Suppressor macrophage treated with lipopolysaccharide for 4 hours (primary cell): ENCODE data around the gene KCNA5.

Experiments used
- DNase-seq: peaks from one replicate; pipeline ENCODE4 v3.0.0-alpha.2; 2020

KCNA5 gene

DNA sequence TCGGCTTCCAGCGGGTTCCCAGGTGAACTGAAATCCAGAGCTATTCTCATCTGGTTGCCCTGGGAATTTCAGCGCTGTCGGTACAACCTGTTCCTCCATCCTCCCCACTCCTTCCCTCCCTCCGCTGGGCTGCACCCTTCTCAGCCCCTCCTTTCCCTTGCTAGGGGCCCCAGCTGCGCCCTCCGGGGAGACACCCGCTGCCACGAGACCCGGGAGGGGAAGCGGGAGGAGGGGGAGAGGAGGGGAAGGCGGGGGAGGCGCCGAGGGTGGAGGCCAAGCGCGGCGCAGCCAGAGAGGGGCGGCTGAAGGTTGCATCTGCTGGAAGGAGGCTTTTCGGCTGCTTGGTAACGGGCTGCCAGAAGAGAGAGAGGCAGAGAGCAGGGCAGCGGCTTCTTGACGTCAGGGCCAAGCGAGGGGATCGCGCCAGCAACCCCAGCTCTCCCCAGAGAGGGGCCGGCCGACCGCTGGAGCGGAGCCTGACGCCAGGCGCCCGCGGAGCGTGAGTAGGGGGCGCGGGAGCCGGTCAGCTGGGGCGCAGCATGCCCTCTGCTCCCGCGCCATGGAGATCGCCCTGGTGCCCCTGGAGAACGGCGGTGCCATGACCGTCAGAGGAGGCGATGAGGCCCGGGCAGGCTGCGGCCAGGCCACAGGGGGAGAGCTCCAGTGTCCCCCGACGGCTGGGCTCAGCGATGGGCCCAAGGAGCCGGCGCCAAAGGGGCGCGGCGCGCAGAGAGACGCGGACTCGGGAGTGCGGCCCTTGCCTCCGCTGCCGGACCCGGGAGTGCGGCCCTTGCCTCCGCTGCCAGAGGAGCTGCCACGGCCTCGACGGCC, at the start of gene KCNA5:
TSS of gene KCNA5 (plus strand) at position 291 of the 831 bp plus-strand sequence. CDS start at position 560, 269 bp downstream.
- no peak for DNase-seq

DNA sequence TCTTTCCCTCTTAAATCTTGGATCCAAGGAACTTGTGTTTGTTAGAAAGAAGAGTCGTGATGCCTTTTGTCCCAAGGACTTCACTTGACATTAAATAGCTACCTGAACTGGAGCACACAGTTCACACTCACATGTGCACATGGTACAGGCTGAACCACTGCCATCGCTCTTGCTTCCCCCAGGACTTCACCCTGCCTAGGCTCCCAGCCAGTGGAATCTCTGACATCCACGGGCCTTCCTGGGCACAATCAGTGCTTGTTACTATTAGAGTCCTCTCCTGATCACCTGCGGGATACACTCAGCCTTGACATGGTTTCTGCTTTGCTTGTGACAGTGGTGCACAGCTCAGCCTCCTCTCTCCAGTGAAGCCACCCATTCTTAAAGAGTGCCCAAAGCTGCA, 49.1 kb upstream of the KCNA5 start:
- no peak for DNase-seq

DNA sequence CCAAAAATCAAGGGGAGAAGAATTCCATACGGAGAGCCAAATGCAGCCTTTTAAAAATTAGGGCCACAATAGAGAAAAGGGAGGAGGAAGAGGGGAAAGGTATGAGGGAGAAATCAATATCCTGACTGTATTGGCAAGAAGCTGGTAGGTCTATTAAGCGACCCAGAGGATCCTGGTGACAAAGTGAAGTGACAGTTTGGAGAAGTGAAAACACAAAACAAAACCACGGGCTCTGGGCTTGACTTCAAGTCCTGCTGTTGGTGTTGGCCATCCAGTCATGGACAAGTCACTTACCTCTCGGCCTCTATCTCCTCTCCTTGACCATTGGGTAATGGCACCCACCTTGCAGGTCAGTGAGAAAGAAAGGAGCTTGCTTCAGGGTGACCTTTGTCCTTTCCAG, 47.0 kb upstream of the KCNA5 start:
- no peak for DNase-seq

DNA sequence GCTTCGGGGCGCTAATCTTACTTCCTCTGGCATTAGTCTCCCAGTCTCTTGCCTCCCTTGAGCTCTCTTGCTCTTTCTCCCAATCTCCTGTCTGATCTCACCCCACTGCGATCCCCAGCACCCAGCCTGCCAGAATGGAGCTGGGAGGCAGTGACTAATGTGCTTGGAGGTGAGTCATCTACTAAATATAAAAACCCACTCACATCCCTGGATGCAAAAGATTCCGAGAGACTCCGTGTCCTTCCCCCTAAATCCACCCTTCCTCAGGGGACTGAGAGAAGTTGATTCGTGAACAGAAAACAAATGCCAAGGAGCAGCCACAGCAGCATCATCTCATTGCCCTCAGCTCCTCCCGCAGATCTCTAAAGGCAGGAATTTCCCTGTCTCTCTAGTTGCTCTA, 45.7 kb upstream of the KCNA5 start:
- no peak for DNase-seq

DNA sequence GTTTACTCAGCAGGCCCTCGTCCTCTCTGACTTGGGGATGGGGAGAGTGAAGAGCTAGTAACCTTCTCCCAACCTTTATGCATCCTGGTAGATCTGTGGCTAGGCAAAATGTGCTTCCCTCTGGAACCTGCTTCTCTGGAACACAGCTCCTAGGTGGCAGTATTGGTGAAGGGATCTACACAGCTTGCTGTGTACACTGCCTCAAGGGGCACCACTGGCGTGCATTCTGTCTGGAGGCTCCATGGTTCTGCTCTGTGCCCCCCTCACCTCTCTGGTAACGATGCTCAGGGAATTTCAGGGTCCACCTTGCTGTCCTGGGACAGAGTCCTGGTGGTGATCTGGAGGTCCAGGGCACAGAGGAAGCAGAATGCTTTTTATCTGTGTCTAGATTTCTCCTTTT, 43.5 kb upstream of the KCNA5 start:
- no peak for DNase-seq

DNA sequence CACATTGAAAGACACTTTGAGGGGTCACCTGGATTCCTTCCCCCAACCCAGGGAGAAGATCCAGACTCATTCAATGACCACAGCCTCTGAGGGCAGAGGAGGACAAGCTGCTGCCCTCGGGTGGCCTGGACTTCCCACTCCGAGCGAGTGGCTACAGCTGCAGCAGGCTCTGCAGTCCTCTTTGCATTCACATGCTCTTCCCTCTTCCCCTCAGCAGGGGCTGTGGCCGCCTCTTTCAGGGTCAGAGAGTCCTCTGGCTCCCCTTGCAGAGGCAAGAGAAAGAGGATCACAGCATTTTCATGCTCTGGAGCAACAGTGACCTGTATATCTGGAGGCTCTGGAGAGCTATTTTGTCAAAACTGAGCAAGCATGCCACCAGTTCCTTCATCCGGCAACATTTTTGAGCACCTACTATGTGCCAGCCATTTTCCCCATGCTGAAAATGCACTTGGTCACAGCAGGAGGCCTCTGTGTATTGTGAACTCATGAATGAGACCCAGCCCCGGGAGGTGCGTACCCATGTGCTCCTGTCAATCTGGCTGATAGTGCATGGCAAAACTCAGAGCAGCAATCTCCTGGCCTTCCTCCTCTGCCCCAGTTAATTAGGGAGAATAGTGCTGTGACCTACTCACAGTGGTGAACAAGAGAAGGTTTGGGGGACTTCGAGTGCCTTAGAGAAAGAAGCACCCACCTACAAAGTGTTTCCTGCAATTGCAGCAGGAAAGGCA, 42.9 kb upstream of the KCNA5 start:
- DNase-seq = no peak

DNA sequence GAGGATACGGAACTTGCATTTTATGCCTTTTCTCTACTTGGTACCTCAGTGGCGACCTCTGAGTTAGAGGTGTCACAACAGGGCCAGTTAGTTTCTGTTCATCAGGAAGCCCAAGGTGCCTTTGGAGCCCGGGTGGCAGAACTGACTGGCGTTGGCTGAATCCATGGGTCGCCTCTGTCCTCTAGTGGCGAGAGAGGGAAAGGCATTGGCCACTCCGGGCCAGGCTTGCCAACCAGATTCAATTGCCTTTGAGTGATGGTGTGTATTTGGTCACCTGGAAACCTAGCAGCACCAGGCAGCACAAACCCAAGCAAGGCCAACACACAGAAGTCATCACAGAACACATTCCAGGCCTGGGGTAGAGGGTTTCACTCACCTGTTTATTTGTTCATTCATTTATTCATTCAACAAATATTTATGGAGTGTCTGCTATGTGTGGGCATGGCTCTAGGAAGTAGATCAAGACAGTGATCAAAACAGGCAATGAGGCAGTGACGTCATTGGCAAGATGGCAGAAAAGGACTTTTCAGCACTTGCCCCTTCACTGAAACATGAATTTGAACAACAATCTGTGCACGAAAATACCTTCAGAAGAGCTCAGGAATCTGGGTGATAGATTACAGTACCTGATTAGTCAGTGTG, 40.5 kb upstream of the KCNA5 start:
- DNase-seq = peak; percentile 58

DNA sequence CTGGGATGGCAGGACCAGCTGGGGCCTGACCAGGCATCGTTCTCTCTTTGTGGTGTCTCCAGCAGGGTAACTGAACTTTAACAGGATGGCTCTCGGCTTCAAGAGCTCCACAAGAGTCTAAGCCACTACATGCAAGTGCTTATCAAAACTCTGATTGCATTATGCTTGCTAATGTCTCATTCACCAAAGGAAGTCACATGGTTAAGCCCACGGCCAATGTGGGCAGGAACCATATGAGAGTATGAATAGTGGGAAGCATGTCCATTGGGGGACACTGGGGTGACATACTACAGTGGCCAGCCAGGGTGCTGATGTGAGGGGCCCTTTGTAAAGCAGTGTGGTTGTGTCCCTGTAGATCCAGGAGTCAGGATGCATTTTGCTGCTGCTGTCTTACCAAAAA, 35.0 kb upstream of the KCNA5 start:
- DNase-seq = peak; percentile 5

DNA sequence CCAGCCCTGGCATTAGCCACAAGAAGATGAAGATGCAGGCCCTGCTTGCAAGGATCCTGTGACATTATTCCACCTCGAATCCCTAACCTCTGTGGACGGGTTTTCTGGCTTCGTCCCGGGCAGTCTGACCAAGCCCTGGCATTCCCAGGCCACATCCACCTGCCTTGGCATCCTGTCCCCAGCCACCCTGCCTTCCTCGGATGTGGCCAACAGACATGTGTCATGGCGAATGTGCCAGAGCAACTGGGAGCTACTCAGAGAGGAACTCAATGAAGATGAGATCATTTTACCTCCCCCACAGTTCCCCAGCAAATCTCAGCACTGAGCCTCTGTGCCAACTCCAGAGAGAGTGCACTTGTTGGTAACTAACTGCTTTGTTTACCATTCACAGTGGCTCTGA, 33.5 kb upstream of the KCNA5 start:
- DNase-seq = peak; percentile 22

DNA sequence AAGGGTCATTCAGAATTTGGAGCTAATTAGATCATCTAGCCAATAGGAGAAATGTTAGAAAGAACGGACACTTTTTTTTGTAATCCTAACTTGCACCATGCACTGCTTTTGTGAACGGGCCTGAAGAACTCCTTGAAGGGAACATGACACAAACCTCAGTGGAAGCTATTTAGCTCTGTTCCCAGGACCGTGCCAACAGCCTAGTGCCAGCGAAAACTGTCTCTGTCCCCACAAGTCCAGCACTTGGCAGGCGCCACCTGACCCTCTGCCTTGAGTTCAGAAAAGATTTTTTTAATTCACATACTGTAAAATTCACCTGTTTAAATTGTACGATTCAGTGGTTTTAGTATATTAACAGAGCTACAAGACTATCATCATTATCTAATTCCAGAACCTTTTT, 31.3 kb upstream of the KCNA5 start:
- no peak for DNase-seq

DNA sequence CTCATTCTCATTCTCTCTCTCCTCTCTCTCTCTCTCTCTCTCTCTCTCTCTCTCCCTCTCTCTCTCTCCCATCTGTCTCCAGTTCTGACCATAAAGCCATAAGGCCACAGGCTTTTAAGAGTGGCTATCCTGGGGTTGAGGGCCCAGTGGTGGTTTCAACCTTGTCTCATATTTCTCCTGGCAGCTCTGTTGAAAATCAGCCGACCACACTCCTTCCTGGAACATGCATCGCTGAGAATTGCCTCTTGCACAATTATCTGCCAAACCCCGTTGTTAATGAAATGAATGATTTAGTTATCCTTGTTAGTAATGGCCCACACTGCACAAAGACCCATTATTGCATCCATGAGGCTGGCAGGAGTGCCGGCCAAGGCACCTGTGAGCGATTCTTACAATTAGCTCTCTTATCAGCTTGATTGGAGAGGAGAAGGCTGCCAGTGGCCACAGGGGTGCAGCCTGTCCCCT, 30.4 kb upstream of the KCNA5 start:
- DNase-seq = no peak

DNA sequence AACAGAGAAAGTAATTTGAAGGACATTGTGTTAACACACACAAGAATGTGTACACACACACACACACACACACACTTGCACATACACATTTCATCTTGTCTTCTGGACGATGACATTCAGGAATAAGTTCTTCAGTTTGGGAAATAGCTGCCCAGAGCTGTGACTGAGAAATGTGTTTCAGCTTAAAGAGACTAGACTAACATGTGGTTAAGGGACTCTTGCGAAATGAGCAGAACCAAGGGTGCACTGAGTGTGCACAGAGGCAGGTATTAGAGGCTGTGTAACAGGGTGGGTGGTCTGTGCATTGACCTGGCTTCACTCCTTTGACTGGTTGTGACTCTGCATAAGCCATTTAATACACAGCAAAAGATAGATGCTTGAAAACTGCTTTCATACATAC, 29.4 kb upstream of the KCNA5 start:
- no peak for DNase-seq

DNA sequence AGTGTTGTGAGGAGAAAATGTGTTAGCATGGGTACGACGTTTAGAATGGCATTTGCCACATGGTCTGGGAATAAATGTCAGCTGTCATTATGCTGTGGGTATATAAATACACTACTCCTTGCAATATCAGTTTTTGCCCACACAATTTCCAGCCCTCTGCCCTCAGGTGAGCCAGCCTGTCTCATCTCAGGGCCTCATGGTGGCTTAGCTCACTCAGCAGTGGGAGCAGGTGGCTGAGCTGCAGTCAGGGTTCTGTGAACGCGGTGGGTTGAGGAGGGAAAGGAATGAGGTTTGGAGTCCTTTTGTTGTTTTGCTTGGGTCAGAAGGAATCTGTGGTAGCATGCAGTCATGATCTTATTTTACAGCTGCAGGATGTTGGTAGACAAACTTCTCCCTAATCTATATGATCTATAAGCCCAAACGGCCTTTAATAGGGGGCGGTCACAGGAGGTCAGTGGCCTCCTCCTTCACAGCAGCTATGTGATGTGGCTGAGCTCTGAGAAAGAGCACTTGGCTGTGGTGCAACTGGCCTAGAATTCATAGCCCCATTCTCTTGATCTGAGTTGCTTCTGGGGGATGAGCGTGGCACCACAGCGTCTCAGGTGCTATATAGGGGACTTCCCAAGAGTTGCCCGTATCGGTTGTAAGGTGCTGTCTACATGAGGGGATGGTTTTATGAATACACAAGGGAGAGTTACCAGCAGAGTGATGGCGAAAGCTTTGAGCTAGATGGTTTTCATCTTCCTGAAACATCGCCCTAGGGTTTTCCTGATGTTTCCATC, 27.8 kb upstream of the KCNA5 start:
- no peak for DNase-seq

DNA sequence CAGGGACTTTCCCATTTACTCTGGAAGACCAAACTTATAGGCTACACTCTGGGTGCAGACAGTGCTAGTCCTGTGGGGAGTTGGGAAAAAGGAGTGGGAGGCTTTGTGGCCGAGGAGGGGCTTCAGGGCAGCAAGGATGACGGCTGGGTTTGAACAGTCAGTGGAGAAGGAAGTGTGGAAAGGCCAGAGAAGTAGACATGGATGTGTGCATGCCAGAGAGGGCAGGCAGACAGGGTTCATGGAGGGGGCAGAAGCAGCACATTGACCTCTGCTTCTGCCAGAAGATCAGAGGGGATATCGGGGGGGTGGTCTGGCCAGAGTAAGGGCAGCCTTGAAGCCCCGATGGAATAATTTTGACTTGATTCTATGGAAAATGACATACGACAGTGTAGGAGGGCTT, 27.2 kb upstream of the KCNA5 start:
- DNase-seq = no peak

DNA sequence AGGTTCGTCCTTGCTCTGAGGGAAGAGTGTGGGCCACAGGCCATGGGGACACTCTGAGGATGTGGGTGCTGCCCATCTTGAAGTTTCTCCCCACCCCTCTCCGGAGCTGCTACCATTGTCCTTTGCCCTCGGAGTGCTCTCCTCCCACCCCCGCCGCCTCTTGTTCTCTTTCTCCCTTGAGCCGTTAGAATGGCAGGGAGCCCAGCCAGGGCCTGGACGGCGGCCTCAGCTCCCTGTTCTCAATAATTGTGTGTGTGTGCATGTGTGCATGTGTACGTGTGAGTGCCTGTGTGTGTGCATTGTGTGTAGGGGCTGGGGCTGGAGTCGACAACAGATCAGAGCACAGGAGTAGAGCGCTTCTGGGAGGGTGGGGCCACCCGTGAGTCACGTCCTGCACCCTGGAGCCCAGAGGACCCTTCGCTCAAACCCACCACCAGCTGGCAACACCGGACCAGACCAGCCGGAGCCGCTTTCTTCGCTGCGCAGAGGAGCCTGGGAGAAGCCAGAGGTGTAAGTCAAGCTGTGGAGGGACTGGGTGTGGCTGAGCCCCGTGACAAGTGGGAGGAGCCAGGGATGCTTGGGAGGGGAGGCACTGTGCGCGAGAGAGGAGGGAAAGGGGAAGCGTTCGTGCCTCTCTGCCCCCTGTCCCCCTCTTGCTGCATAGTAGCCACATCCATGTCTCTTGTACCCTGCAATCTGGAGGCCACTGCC, 25.9 kb upstream of the KCNA5 start:
- DNase-seq = no peak

DNA sequence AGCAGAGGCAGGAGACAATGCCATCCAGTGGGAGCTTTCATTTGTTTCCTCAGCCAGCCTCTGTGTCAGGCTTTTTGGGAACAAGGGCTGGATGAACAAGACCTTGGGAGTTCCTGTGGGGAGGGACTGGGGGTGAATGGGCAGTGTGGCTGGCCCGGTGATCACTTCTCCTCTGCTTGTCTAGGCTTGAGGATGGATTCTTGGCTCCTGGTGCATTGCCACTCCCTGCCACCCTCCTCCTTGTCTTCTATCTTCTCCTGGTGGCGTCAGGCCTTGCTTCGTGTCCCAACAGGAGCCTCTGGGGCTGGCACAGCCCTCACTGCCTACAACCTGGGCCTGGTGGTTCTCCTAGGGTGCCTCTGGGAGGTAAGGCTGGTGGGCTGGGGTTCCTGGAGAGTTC, 25.0 kb upstream of the KCNA5 start:
- no peak for DNase-seq

DNA sequence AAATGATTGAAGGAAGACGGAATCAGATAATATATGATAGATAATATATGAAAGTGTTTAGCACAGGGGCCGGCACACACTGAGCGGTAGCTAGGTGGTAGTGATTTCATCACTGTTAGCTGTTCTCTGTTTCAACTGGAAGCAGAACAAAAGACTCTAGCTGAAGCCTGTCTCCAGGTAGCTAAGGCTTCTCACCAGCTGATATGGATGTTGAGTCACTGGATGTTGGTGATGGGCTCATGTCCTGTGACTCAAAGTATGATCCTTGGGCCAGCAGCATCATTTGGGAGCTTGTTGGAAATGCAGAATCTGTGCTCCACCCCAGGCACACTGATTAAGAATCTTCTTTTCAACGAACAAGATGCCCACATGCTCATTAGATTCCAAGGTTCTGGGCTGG, 21.7 kb upstream of the KCNA5 start:
- DNase-seq = no peak

DNA sequence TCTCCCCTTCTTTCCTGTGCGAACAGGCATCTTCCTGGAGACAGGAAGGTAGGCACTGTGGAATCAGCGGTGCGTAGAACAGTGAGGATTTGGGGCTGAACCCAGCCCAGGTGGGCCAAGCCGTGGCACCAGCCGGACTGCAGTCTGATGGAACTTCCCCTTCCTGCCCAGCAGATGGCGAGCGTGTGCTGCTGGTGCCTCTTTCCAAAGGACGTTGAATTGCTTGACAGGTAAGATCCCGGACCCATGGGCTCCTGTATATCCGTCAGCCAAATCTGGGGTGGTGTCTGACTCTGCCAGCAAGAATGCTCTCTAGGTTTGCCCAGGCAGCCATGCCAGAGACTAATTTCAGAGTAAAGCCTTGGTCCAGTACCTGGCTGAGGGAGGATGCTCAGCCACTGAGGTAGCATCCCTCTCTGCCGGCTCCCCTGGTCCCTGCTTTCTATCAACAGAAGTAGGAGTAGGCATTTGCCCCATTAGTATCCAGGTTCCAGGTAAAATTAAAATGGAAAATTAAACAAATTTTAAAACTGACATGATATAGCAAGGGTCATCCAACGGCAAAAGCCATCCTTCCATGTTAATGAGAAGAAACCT, 21.1 kb upstream of the KCNA5 start:
- peak; percentile 57 for DNase-seq

DNA sequence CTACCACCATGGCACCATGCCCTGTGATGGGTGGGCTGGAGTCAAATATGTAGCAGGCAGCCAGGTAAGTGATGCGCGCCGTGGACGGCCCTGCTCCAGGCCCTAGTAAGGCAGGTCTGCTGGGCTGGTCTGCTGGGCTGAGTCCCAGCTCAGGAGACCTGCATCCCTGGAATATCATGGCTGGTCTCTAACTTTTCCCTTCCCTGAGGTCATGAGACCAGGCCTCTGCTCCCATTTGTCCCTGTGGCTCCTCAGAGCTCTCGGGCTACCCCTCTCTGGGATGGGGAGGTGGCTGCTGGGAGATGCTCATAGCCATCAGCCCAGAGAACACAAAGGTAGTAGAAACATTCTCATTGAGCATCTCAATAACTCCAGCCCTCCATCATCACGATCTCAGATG, 19.8 kb upstream of the KCNA5 start:
- no peak for DNase-seq

DNA sequence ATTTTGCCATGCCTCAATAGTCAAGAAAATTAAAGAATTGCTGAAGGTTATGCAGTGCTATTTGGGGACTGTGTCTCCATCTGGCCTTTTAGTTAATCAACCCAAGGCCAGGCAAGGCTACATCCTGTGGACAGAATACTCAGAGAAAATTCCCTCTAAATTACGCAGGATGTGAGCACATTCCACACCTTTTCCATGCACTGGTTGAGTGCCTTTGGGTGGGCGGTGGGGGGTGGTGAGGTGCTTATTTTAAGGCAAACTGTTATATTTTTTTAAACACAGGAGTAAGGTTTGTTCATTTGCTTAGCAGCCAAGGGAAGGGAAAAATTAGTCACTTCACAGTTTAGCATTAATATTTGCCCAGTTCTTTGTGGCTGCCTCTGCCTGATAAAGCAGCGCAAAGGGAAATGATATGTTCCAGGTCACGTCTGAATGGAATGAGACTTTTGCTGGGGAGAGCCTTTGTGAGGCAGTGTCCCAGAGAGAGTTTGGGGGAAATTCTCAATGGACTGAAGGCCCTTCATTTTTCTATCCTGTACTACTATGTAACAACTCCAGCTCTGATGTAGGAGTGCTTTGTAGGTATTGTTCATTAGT, 17.2 kb upstream of the KCNA5 start:
- DNase-seq = no peak

DNA sequence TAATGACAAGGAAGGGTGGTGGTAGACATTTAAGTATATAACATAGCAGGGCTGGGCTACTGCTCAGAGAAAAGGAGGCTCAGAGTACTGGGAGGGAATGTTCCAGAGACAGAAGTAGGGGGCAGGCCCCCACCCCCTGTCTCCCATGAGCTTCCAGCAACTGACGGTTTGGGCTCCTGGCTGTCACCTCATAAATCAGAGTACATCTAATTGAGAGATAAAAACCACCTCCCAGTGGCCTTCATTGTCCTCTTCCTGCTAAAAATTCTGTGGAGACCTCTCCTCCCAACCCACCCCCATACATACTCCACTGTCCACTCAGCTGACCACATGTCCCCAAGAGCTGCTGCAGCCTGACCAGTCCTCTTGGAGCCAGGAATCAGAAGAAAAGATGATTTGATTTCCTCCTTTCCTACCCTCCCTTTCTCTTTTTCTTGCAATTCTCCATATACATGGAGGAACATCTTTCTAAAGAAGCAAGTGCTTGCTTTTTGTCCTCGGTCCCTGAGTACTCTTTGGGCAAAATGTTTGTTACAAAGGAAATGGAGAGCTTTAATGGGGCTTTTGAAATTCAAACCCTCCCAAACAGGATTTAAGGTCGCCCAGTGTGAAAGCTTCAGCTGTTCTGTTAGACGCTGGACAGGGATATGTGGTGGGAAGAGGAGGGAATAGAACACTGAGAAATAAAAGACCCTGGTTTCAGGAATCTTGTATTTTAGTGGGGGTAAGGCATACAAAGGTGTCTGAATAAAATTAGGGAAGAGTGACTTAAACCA, 16.4 kb upstream of the KCNA5 start:
- no peak for DNase-seq
